Mesothelial cell of epicardium (in vitro differentiated cells): ENCODE measurements around the gene ZNF134. TPM values are rescaled to one million over a fixed set of nuclear protein-coding genes. Genes with fewer than 3 reads are reported as not detected.

ENCODE experiments used
- DNase-seq, 2 experiments: peaks; one replicate each; pipeline ENCODE4 v3.0.0; 2021; ENCODE audit warnings: low spot score in 2 of 2; ENCODE audit not compliant: unreplicated experiment in 2 of 2
- H3K27ac Mint-ChIP-seq: 2 replicates; pipeline ENCODE4 v1.8.0; 2021; ENCODE audit warnings: mixed read lengths
- H3K27me3 Mint-ChIP-seq: 2 replicates; pipeline ENCODE4 v1.8.0; 2021; ENCODE audit warnings: low read depth, mixed read lengths
- H3K36me3 Mint-ChIP-seq: 2 replicates; pipeline ENCODE4 v1.8.0; 2021; ENCODE audit warnings: mixed read lengths
- H3K4me1 Mint-ChIP-seq: 2 replicates; pipeline ENCODE4 v1.8.0; 2021; ENCODE audit warnings: mixed read lengths
- H3K4me3 Mint-ChIP-seq: 2 replicates; pipeline ENCODE4 v1.8.0; 2021; ENCODE audit warnings: mild to moderate bottlenecking, moderate library complexity, mixed read lengths
- H3K9me3 Mint-ChIP-seq: 2 replicates; pipeline ENCODE4 v1.8.0; 2021; ENCODE audit warnings: mixed read lengths
- total RNA-seq: library from RNA; stranded (reverse); gene quantifications from 3 replicates; pipeline ENCODE4 v1.2.1, GENCODE V29; 2021
- TF ChIP-seq, protein P1 (sequence below): fragments of 200-600 bp; sonication (generic); IDR thresholded peaks from one replicate; pipeline ENCODE4 v1.5.0; 2021; ENCODE audit warnings: antibody characterized with exemption; ENCODE audit not compliant: unreplicated experiment

ZNF134 gene
- total RNA-seq, 1 donor from 2014 or later = 33.5 TPM

DNA sequence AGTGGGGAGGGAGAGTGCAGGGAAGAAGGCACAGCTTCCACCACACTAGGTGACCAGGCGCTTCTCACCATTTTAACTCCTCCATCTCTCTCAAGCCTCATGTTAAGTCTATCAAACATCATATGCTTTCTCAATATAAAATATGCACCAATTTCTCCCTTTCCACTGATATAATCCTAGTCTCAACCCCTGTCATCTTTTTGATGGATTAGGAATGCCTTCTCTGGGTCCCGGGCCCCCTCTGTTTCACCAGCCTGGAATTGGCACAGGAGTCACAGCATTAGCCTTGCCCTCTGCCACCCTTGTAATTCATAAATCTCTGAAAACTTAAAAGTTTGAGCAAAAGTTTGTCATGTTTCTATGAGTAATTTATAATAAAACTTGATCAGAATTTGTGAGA is 54.6 kb downstream of the ZNF134 start, which contains the start of gene ZSCAN4:
Gene ZSCAN4 (plus strand): TSS at position 301 of the 400 bp plus-strand sequence. CDS start 7,211 bp downstream, outside the sequence.
- no peaks in the 10 kb centered on the region for H3K36me3 Mint-ChIP-seq
- TF ChIP-seq, protein P1, sequence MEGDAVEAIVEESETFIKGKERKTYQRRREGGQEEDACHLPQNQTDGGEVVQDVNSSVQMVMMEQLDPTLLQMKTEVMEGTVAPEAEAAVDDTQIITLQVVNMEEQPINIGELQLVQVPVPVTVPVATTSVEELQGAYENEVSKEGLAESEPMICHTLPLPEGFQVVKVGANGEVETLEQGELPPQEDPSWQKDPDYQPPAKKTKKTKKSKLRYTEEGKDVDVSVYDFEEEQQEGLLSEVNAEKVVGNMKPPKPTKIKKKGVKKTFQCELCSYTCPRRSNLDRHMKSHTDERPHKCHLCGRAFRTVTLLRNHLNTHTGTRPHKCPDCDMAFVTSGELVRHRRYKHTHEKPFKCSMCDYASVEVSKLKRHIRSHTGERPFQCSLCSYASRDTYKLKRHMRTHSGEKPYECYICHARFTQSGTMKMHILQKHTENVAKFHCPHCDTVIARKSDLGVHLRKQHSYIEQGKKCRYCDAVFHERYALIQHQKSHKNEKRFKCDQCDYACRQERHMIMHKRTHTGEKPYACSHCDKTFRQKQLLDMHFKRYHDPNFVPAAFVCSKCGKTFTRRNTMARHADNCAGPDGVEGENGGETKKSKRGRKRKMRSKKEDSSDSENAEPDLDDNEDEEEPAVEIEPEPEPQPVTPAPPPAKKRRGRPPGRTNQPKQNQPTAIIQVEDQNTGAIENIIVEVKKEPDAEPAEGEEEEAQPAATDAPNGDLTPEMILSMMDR = no peak
- DNase-seq = no peak
- no peak within 1 kb of the TSS for H3K4me3 Mint-ChIP-seq
- peaks cover 46% of the 10 kb centered on the region for H3K27me3 Mint-ChIP-seq
- H3K4me1 Mint-ChIP-seq = peaks cover 7% of the 10 kb centered on the region
- no peak within 1 kb of the TSS for H3K27ac Mint-ChIP-seq
- no peaks in the 10 kb centered on the region for H3K9me3 Mint-ChIP-seq

DNA sequence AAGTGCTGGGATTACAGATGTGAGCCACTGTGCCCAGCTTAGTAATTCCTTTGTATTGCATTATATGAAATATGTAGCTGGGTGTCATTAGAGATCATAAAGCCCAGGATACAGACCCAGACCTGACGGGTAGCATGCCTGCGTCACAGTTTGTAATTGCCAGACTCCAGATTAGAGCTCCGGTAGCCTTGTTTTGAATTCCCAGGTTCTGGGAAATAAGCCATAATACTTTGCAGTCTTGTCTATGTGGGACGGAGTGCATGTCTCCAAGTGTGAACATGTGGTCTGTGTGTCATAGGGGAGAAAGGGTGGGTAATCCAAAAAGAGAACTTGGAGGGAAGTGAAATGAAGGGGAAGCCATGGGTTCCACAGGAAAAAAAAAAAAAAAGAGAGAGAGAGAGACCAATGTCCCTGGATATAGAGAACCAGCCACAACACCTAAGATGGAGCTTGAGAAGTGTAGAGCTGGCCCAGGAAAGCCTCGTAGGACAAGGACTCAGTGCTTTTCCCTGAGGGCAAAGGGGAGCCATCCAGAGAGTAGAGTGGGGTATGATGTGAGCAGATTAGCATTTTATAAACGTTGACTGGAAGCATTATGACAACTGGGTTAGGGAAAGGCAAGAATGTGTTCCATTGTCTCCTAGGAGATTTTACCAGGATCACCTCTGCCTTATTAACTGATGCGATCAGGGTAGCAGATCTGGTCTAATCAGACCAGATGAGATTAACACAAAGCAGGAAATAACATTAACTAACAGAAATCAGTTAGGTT is 57.3 kb downstream of the ZNF134 start:
- Mint-ChIP-seq H3K27me3 (peaks cover 31% of the 10 kb centered on the region), H3K27ac (no peak overlapping the region), H3K4me3 (no peak overlapping the region), H3K36me3 (no peaks in the 10 kb centered on the region), H3K4me1 (no peaks in the 10 kb centered on the region), H3K9me3 (no peaks in the 10 kb centered on the region)
- no peak for DNase-seq
- TF ChIP-seq, protein P1 = no peak

DNA sequence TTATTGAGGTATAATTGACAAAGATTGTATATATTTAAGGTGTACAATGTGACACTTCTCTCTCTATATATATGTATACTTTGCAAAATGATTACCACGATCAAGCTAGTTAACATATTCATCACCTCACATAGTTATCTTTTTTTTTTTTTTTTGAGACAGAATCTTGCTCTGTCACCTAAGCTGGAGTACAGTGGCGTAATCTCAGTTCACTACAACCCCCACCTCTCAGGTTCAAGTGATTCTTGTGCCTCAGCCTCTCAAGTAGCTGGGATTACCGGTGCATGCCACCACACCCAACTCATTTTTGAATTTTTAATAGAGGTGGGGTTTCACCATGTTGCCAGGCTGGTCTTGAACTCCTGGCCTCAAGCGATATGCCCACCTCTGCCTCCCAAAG is 58.4 kb downstream of the ZNF134 start:
- no peak for DNase-seq
- Mint-ChIP-seq H3K27ac (no peak overlapping the region), H3K9me3 (no peaks in the 10 kb centered on the region), H3K4me1 (no peaks in the 10 kb centered on the region), H3K36me3 (no peaks in the 10 kb centered on the region), H3K27me3 (peaks cover 35% of the 10 kb centered on the region), H3K4me3 (no peak overlapping the region)
- TF ChIP-seq, protein P1 = no peak

Other genes with a start within 250 kb of the ZNF134 start
- 39.1 to 41.1 TPM (median 40.5 TPM) in 3 replicates for gene ZNF548, start 224.4 kb upstream of the ZNF134 start, total RNA-seq
- gene ZNF17, start 203.1 kb upstream of the ZNF134 start, total RNA-seq = 16.3 to 18.4 TPM (median 17.4 TPM) in 3 replicates
- gene ZNF749, start 178.9 kb upstream of the ZNF134 start, total RNA-seq = 20.1 to 23.7 TPM (median 21.9 TPM) in 3 replicates
- gene VN1R1, start 157.1 kb upstream of the ZNF134 start, total RNA-seq = 1.2 to 1.7 TPM (median 1.6 TPM) in 3 replicates
- gene ZNF772, start 136.7 kb upstream of the ZNF134 start, total RNA-seq = 13.8 to 15.5 TPM (median 14.0 TPM) in 3 replicates
- 20.0 to 22.3 TPM (median 22.3 TPM) in 3 replicates for gene ZNF419, start 126.5 kb upstream of the ZNF134 start, total RNA-seq
- gene ZNF773, start 114.3 kb upstream of the ZNF134 start, total RNA-seq = 9.3 to 9.7 TPM (median 9.4 TPM) in 3 replicates
- 11.1 to 11.5 TPM (median 11.3 TPM) in 3 replicates for gene ZNF549, start 86.9 kb upstream of the ZNF134 start, total RNA-seq
- gene ZNF550, start 54.4 kb upstream of the ZNF134 start, total RNA-seq = 10.3 to 13.3 TPM (median 11.3 TPM) in 3 replicates
- 9.4 to 10.0 TPM (median 9.5 TPM) in 3 replicates for gene ZNF416, start 35.3 kb upstream of the ZNF134 start, total RNA-seq
- 15.4 to 17.1 TPM (median 16.7 TPM) in 3 replicates for gene ZIK1, start 30.1 kb upstream of the ZNF134 start, total RNA-seq
- 4.8 to 6.1 TPM (median 6.0 TPM) in 3 replicates for gene ZNF530, start 14.4 kb upstream of the ZNF134 start, total RNA-seq
- 25.3 to 28.7 TPM (median 25.4 TPM) in 3 replicates for gene ZNF211, start 18.9 kb downstream of the ZNF134 start, total RNA-seq
- gene ZSCAN4, start 54.7 kb downstream of the ZNF134 start, total RNA-seq = not detected in 3 replicates
- 14.5 to 19.0 TPM (median 14.6 TPM) in 3 replicates for gene ZNF551, start 67.7 kb downstream of the ZNF134 start, total RNA-seq
- gene ZNF154, start 95.0 kb downstream of the ZNF134 start, total RNA-seq = 42.4 to 43.0 TPM (median 42.7 TPM) in 3 replicates
- gene ZNF671, start 113.4 kb downstream of the ZNF134 start, total RNA-seq = 8.5 to 9.3 TPM (median 9.3 TPM) in 3 replicates
- 29.1 to 30.4 TPM (median 29.7 TPM) in 3 replicates for gene ZNF776, start 132.6 kb downstream of the ZNF134 start, total RNA-seq
- gene ZNF586, start 155.4 kb downstream of the ZNF134 start, total RNA-seq = 29.7 to 33.7 TPM (median 31.3 TPM) in 3 replicates
- 15.5 to 19.2 TPM (median 16.8 TPM) in 3 replicates for gene ZNF552, start 200.7 kb downstream of the ZNF134 start, total RNA-seq
- 28.2 to 32.0 TPM (median 29.8 TPM) in 3 replicates for gene ZNF587B, start 216.1 kb downstream of the ZNF134 start, total RNA-seq
- 72.9 to 77.4 TPM (median 75.9 TPM) in 3 replicates for gene ZNF587, start 235.6 kb downstream of the ZNF134 start, total RNA-seq